ENCODE results near the gene FGFBP1.

The FGFBP1 gene

GRCh38 chr4:15914291-15914690, 24.2 kb downstream of the FGFBP1 start:
- no peaks in the 10 kb centered on the region for H3K27me3 ChIP-seq (ENCODE audit: control insufficient read depth in 2 of 2, insufficient read depth in 2 of 2, low read length in 2 of 2)
- no peak overlapping the region for H3K9ac ChIP-seq (ENCODE audit: low read depth in 1 of 2, low read length in 2 of 2)
- H3K36me3 ChIP-seq (ENCODE audit: control insufficient read depth in 2 of 2, insufficient read depth in 2 of 2, low read length in 2 of 2), result no peaks in the 10 kb centered on the region
- H3K9me3 ChIP-seq (ENCODE audit: control insufficient read depth in 2 of 2, low read length in 2 of 2), result no peaks in the 10 kb centered on the region
- no peak overlapping the region for H3K4me3 ChIP-seq (ENCODE audit: low read length in 2 of 2)
- peaks cover 0 to 10% of the 10 kb centered on the region in 2 donors for H3K4me1 ChIP-seq (ENCODE audit: control insufficient read depth in 2 of 2, insufficient read depth in 2 of 2, low read length in 2 of 2)
- H3K27ac ChIP-seq (ENCODE audit: low read depth in 2 of 2, low read length in 2 of 2), result no peak overlapping the region

DNA sequence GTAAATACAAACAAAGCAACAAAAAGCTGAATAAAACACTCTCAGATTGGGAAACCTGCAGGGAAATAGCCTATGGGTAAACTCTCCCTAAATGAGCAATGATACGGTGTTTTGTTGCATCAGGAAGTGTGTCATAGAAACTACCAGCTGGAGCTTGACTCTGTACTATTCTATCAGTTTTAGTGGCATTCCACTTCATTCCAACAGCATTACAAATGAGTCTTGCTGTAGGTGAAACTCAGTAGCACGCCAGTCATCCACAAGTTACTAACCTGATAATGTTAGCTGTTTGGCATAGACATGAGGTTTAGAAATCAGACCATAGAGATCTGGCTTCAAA, 24.9 kb downstream of the FGFBP1 start:
- H3K9me3 ChIP-seq (ENCODE audit: control insufficient read depth in 2 of 2, low read length in 2 of 2), result no peaks in the 10 kb centered on the region
- no peaks in the 10 kb centered on the region for H3K27me3 ChIP-seq (ENCODE audit: control insufficient read depth in 2 of 2, insufficient read depth in 2 of 2, low read length in 2 of 2)
- H3K4me3 ChIP-seq (ENCODE audit: low read length in 2 of 2), result no peak overlapping the region
- peaks cover 0 to 8% of the 10 kb centered on the region in 2 donors for H3K4me1 ChIP-seq (ENCODE audit: control insufficient read depth in 2 of 2, insufficient read depth in 2 of 2, low read length in 2 of 2)
- no peak overlapping the region for H3K9ac ChIP-seq (ENCODE audit: low read depth in 1 of 2, low read length in 2 of 2)
- no peaks in the 10 kb centered on the region for H3K36me3 ChIP-seq (ENCODE audit: control insufficient read depth in 2 of 2, insufficient read depth in 2 of 2, low read length in 2 of 2)
- no peak overlapping the region for H3K27ac ChIP-seq (ENCODE audit: low read depth in 2 of 2, low read length in 2 of 2)

DNA sequence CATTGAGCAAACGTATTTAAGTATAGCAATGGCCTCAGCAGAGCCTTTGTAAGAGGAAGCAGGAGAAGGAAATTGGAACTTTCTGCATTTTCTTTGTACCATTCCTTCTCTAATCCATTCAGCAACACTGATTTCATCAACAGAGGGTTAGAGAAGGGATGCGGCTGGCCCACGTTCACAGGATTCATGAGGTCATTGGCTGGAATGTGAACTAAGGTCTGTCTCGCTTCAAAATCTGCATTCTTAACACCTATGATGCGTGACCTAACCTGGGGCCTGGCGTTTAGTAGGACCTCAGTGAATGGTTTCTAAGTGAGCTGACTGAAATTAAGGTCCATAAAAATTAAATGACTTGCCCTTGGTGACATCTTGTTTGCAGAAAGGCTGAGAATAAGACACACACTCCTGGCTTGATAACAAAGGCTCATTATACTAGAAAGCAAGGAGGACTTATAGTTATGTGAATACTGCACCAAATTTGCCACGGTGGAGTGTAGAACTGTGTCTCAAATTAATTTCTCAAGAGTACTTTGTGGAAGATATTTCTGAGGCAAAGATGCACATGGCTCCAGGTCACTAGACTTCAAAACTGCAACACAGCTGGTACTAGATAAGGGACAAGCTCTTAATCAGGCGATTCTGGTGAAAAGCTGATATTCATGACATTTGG, 25.4 kb downstream of the FGFBP1 start:
- Histone ChIP-seq H3K9me3 (ENCODE audit: control insufficient read depth in 2 of 2, low read length in 2 of 2) (no peaks in the 10 kb centered on the region), H3K27me3 (ENCODE audit: control insufficient read depth in 2 of 2, insufficient read depth in 2 of 2, low read length in 2 of 2) (no peaks in the 10 kb centered on the region), H3K36me3 (ENCODE audit: control insufficient read depth in 2 of 2, insufficient read depth in 2 of 2, low read length in 2 of 2) (no peaks in the 10 kb centered on the region), H3K4me3 (ENCODE audit: low read length in 2 of 2) (no peak overlapping the region), H3K27ac (ENCODE audit: low read depth in 2 of 2, low read length in 2 of 2) (no peak overlapping the region), H3K4me1 (ENCODE audit: control insufficient read depth in 2 of 2, insufficient read depth in 2 of 2, low read length in 2 of 2) (peaks cover 0 to 3% of the 10 kb centered on the region in 2 donors), H3K9ac (ENCODE audit: low read depth in 1 of 2, low read length in 2 of 2) (no peak overlapping the region)

GRCh38 chr4:15912236-15912635, 26.3 kb downstream of the FGFBP1 start:
- H3K9ac ChIP-seq (ENCODE audit: low read depth in 1 of 2, low read length in 2 of 2), result no peak overlapping the region
- no peaks in the 10 kb centered on the region for H3K36me3 ChIP-seq (ENCODE audit: control insufficient read depth in 2 of 2, insufficient read depth in 2 of 2, low read length in 2 of 2)
- H3K27me3 ChIP-seq (ENCODE audit: control insufficient read depth in 2 of 2, insufficient read depth in 2 of 2, low read length in 2 of 2), result no peaks in the 10 kb centered on the region
- H3K4me1 ChIP-seq (ENCODE audit: control insufficient read depth in 2 of 2, insufficient read depth in 2 of 2, low read length in 2 of 2), result no peaks in the 10 kb centered on the region
- H3K4me3 ChIP-seq (ENCODE audit: low read length in 2 of 2), result no peak overlapping the region
- no peaks in the 10 kb centered on the region for H3K9me3 ChIP-seq (ENCODE audit: control insufficient read depth in 2 of 2, low read length in 2 of 2)
- H3K27ac ChIP-seq (ENCODE audit: low read depth in 2 of 2, low read length in 2 of 2), result no peak overlapping the region

GRCh38 chr4:15910155-15910940, 28.2 kb downstream of the FGFBP1 start:
- no peaks in the 10 kb centered on the region for H3K9me3 ChIP-seq (ENCODE audit: control insufficient read depth in 2 of 2, low read length in 2 of 2)
- no peak overlapping the region for H3K27ac ChIP-seq (ENCODE audit: low read depth in 2 of 2, low read length in 2 of 2)
- H3K4me1 ChIP-seq (ENCODE audit: control insufficient read depth in 2 of 2, insufficient read depth in 2 of 2, low read length in 2 of 2), result peaks cover 4 to 8% of the 10 kb centered on the region in 2 donors
- H3K27me3 ChIP-seq (ENCODE audit: control insufficient read depth in 2 of 2, insufficient read depth in 2 of 2, low read length in 2 of 2), result no peaks in the 10 kb centered on the region
- no peaks in the 10 kb centered on the region for H3K36me3 ChIP-seq (ENCODE audit: control insufficient read depth in 2 of 2, insufficient read depth in 2 of 2, low read length in 2 of 2)
- H3K9ac ChIP-seq (ENCODE audit: low read depth in 1 of 2, low read length in 2 of 2), result no peak overlapping the region
- H3K4me3 ChIP-seq (ENCODE audit: low read length in 2 of 2), result no peak overlapping the region

- Histone ChIP-seq H3K4me3 (ENCODE audit: low read length in 2 of 2) (no peak overlapping the region), H3K27ac (ENCODE audit: low read depth in 2 of 2, low read length in 2 of 2) (no peak overlapping the region), H3K9ac (ENCODE audit: low read depth in 1 of 2, low read length in 2 of 2) (no peak overlapping the region), H3K27me3 (ENCODE audit: control insufficient read depth in 2 of 2, insufficient read depth in 2 of 2, low read length in 2 of 2) (no peaks in the 10 kb centered on the region), H3K9me3 (ENCODE audit: control insufficient read depth in 2 of 2, low read length in 2 of 2) (no peaks in the 10 kb centered on the region), H3K36me3 (ENCODE audit: control insufficient read depth in 2 of 2, insufficient read depth in 2 of 2, low read length in 2 of 2) (no peaks in the 10 kb centered on the region), H3K4me1 (ENCODE audit: control insufficient read depth in 2 of 2, insufficient read depth in 2 of 2, low read length in 2 of 2) (peaks cover 4 to 9% of the 10 kb centered on the region in 2 donors)
Measured at GRCh38 chr4:15907430-15907829, 31.1 kb downstream of the FGFBP1 start.

- Histone ChIP-seq H3K9ac (ENCODE audit: low read depth in 1 of 2, low read length in 2 of 2) (peak overlapping the region; percentile 29 to 36), H3K4me3 (ENCODE audit: low read length in 2 of 2) (peak overlapping the region; percentile 7 to 29), H3K27me3 (ENCODE audit: control insufficient read depth in 2 of 2, insufficient read depth in 2 of 2, low read length in 2 of 2) (no peaks in the 10 kb centered on the region), H3K4me1 (ENCODE audit: control insufficient read depth in 2 of 2, insufficient read depth in 2 of 2, low read length in 2 of 2) (peaks cover 4 to 9% of the 10 kb centered on the region in 2 donors), H3K36me3 (ENCODE audit: control insufficient read depth in 2 of 2, insufficient read depth in 2 of 2, low read length in 2 of 2) (no peaks in the 10 kb centered on the region), H3K9me3 (ENCODE audit: control insufficient read depth in 2 of 2, low read length in 2 of 2) (no peaks in the 10 kb centered on the region), H3K27ac (ENCODE audit: low read depth in 2 of 2, low read length in 2 of 2) (peak overlapping the region in 1 of 2 donors; percentile 60)
Measured at GRCh38 chr4:15906020-15906443, 32.5 kb downstream of the FGFBP1 start.

DNA sequence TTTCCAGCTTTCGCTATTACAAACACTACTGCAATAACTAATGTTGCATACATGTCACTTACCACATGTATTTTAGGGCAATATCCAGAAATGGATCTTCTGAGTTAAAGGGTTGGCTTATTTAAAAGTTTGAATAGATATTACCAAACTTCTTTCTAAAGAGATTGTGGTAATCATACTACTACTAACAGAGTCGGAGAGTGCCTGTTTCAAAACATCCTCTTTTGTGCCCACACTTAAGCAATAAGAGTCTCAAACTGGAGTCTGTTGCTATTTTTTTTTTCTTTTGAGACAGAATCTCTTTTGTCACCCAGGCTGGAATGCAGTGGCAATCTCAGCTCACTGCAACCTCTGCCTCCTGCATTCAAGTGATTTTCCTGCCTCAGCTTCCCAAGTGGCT, 35.8 kb downstream of the FGFBP1 start:
- no peaks in the 10 kb centered on the region for H3K9me3 ChIP-seq (ENCODE audit: control insufficient read depth in 2 of 2, low read length in 2 of 2)
- peaks cover 4 to 9% of the 10 kb centered on the region in 2 donors for H3K4me1 ChIP-seq (ENCODE audit: control insufficient read depth in 2 of 2, insufficient read depth in 2 of 2, low read length in 2 of 2)
- no peaks in the 10 kb centered on the region for H3K36me3 ChIP-seq (ENCODE audit: control insufficient read depth in 2 of 2, insufficient read depth in 2 of 2, low read length in 2 of 2)
- H3K4me3 ChIP-seq (ENCODE audit: low read length in 2 of 2), result no peak overlapping the region
- H3K9ac ChIP-seq (ENCODE audit: low read depth in 1 of 2, low read length in 2 of 2), result no peak overlapping the region
- H3K27ac ChIP-seq (ENCODE audit: low read depth in 2 of 2, low read length in 2 of 2), result no peak overlapping the region
- H3K27me3 ChIP-seq (ENCODE audit: control insufficient read depth in 2 of 2, insufficient read depth in 2 of 2, low read length in 2 of 2), result no peaks in the 10 kb centered on the region

- Histone ChIP-seq H3K9ac (ENCODE audit: low read depth in 1 of 2, low read length in 2 of 2) (no peak overlapping the region), H3K4me3 (ENCODE audit: low read length in 2 of 2) (no peak overlapping the region), H3K27ac (ENCODE audit: low read depth in 2 of 2, low read length in 2 of 2) (no peak overlapping the region), H3K27me3 (ENCODE audit: control insufficient read depth in 2 of 2, insufficient read depth in 2 of 2, low read length in 2 of 2) (no peaks in the 10 kb centered on the region), H3K4me1 (ENCODE audit: control insufficient read depth in 2 of 2, insufficient read depth in 2 of 2, low read length in 2 of 2) (peaks cover 4 to 9% of the 10 kb centered on the region in 2 donors), H3K36me3 (ENCODE audit: control insufficient read depth in 2 of 2, insufficient read depth in 2 of 2, low read length in 2 of 2) (no peaks in the 10 kb centered on the region), H3K9me3 (ENCODE audit: control insufficient read depth in 2 of 2, low read length in 2 of 2) (no peaks in the 10 kb centered on the region)
Measured at GRCh38 chr4:15901998-15902397, 36.5 kb downstream of the FGFBP1 start.

GRCh38 chr4:15901007-15901406, 37.5 kb downstream of the FGFBP1 start:
- H3K36me3 ChIP-seq (ENCODE audit: control insufficient read depth in 2 of 2, insufficient read depth in 2 of 2, low read length in 2 of 2), result no peaks in the 10 kb centered on the region
- H3K9ac ChIP-seq (ENCODE audit: low read depth in 1 of 2, low read length in 2 of 2), result no peak overlapping the region
- H3K4me1 ChIP-seq (ENCODE audit: control insufficient read depth in 2 of 2, insufficient read depth in 2 of 2, low read length in 2 of 2), result peaks cover 0 to 5% of the 10 kb centered on the region in 2 donors
- no peak overlapping the region for H3K4me3 ChIP-seq (ENCODE audit: low read length in 2 of 2)
- H3K27me3 ChIP-seq (ENCODE audit: control insufficient read depth in 2 of 2, insufficient read depth in 2 of 2, low read length in 2 of 2), result no peaks in the 10 kb centered on the region
- H3K9me3 ChIP-seq (ENCODE audit: control insufficient read depth in 2 of 2, low read length in 2 of 2), result no peaks in the 10 kb centered on the region
- H3K27ac ChIP-seq (ENCODE audit: low read depth in 2 of 2, low read length in 2 of 2), result no peak overlapping the region

All from mucosa of rectum (tissue), 2 donors.